H54 (cell line): ENCODE measurements around the gene GOLGA6L4.
"Not testable (repeated sequence)": the region's sequence is repeated elsewhere in the genome, so short reads cannot be mapped to it uniquely, and the experiment has no call there.

Experiments used
- DNase-seq: peaks from one replicate; pipeline ENCODE4 v3.0.0; 2011; ENCODE audit warnings: low spot score, mixed read lengths; ENCODE audit not compliant: insufficient read length
- FAIRE-seq: peaks from 3 replicates; lab custom pipeline; 2011; peaks lifted over from hg19 to GRCh38; lab: Jason Lieb, UNC

GOLGA6L4 gene

GRCh38 chr15:84235573-84235972 lies at the start of gene GOLGA6L4:
Gene GOLGA6L4, plus strand, starts transcription at chr15:84235773. Its CDS starts 62 bp downstream, at chr15:84235835.
- not testable (repeated sequence) for DNase-seq, FAIRE-seq

- not testable (repeated sequence) for FAIRE-seq
Measured at GRCh38 chr15:84192982-84193381, 42.6 kb upstream of the GOLGA6L4 start.

GRCh38 chr15:84195603-84196002 lies 40.0 kb upstream of the GOLGA6L4 start:
- FAIRE-seq, DNase-seq: not testable (repeated sequence)

More at GRCh38 chr15:84192982-84193381, 42.6 kb upstream of the GOLGA6L4 start:
- DNase-seq = not testable (repeated sequence)

- FAIRE-seq, DNase-seq: not testable (repeated sequence)
Measured at GRCh38 chr15:84196530-84197188, 38.9 kb upstream of the GOLGA6L4 start.

- DNase-seq, FAIRE-seq: not testable (repeated sequence)
Measured at GRCh38 chr15:84199865-84200264, 35.7 kb upstream of the GOLGA6L4 start.

GRCh38 chr15:84246441-84246840 lies 10.9 kb downstream of the GOLGA6L4 start:
- not testable (repeated sequence) for FAIRE-seq, DNase-seq
